Measurements from ENCODE around the gene SNX24. TPM values are rescaled to one million over a fixed set of nuclear protein-coding genes. Genes with fewer than 3 reads are reported as not detected.
A peak's percentile ranks its signal among the peaks of the same experiment; 100 is the strongest.
"Not testable (repeated sequence)": the region's sequence is repeated elsewhere in the genome, so short reads cannot be mapped to it uniquely, and the experiment has no call there.

The SNX24 gene
- total RNA-seq, 2 donors from 2014 or later: 11.1 to 15.1 TPM

- intact Hi-C loops (cut with DNase I): loop anchor here in 1 of 2 donors (5.0 kb wide), 1 partner anchor 454 kb away; no protein-coding TSS in a partner anchor
- peak in 1 of 2 donors; percentile 48 for ATAC-seq
- no peak for DNase-seq
These were observed 63.2 kb downstream of the SNX24 start for GRCh38 chr5:122908662-122909061.

- ATAC-seq (peak in 1 of 2 donors; percentile 28), DNase-seq (no peak)
- intact Hi-C loops (cut with DNase I): loop anchor here in 1 of 2 donors (5.0 kb wide), 1 partner anchor 453 kb away; no protein-coding TSS in a partner anchor
These were observed 64.2 kb downstream of the SNX24 start for GRCh38 chr5:122909470-122910100.

- intact Hi-C loops (cut with DNase I): not testable (repeated sequence)
These were observed 68.0 kb downstream of the SNX24 start for GRCh38 chr5:122913436-122913835.

DNA sequence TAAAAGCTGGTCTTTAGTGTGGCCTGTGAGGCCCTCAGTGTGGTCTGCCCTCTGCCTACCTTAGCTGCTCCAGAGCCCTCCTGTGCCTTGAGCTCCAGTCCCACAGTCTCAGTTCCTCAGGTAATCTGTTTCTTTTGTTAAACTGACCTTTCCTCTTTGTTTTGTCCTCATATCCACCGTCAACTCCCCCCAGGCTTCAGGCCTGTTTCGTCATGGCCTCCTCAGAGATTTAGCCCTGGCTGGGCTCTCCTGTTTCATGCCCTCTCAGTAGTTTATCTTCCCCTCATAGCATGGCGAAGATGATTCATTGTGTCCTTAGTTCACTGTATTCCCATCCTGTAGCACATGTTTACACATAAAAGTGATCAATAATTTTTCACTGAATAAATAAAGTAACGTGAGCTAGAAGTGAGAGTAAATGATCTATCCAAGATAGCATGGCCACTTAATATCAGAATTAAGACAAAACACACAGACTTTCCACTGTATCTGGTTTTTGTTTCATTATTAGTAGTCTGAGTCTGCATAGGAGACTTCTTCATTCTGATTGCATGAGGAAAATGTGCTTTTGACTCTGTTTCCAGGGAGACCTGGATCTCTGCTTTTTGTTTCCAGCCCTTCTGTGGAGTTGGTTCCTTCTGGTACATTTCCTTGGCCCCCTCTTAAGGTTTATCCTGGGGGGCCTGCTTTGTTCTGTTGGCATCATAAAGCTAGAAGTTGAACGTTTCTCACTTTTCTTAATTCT is 70.5 kb downstream of the SNX24 start:
- no peak for ATAC-seq
- DNase-seq: no peak
- intact Hi-C loops (cut with DNase I): no loop called here

More at GRCh38 chr5:122913436-122913835, 68.0 kb downstream of the SNX24 start:
- not testable (repeated sequence) for ATAC-seq, DNase-seq

- ATAC-seq (no peak), DNase-seq (no peak)
- intact Hi-C loops (cut with DNase I): no loop called here
These were observed 71.1 kb downstream of the SNX24 start for GRCh38 chr5:122916490-122916889.

DNA sequence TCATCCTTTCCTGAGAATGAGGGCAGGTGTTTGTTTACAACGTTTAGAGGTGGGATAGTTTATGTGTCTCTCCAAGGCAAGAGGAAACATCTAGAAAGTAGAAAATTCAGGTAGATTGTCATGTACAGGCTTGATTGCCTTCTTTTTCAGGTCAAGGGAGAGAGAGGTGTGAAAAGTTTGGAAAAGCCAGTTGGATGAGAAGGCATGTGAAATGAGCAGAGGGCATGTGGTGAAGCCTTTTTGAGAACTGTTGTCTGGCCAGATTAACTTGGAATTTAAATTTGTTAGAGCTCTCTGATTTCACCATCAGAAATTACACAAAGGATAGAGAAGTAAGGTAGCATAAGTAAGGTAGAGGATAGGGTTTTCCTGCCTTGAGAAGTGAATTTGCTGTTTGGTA is 74.6 kb downstream of the SNX24 start:
- ATAC-seq (no peak), DNase-seq (no peak)
- intact Hi-C loops (cut with DNase I): no loop called here

- no peak for DNase-seq
- intact Hi-C loops (cut with DNase I): no loop called here
- ATAC-seq: no peak
These were observed 76.4 kb downstream of the SNX24 start for GRCh38 chr5:122921826-122922225.

DNA sequence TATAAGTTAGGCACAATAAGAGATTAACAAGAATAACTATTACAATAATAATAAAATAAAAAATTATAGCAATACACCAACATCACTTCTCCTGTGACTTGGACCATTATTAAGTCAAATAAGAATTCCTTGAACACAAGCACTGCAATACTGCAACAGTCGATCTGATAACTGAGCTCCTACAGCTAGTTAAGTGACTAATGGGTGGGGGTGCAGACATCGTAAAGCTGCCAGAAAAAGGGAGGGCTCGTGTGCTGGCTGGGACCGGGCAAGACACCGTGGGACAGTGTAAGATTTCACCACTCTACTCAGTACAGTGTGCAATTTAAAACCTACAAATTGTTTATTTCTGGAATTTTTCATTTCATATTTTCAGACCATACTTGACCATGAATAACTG is 78.8 kb downstream of the SNX24 start:
- intact Hi-C loops (cut with DNase I): no loop called here
- DNase-seq (no peak), ATAC-seq (peak in 1 of 2 donors; percentile 72)

- no peak for DNase-seq
- ATAC-seq: no peak
- intact Hi-C loops (cut with DNase I): no loop called here
These were observed 79.4 kb downstream of the SNX24 start for GRCh38 chr5:122924719-122925395.

- intact Hi-C loops (cut with DNase I): no loop called here
- DNase-seq (no peak), ATAC-seq (no peak)
These were observed 83.6 kb downstream of the SNX24 start for GRCh38 chr5:122929001-122929400.

DNA sequence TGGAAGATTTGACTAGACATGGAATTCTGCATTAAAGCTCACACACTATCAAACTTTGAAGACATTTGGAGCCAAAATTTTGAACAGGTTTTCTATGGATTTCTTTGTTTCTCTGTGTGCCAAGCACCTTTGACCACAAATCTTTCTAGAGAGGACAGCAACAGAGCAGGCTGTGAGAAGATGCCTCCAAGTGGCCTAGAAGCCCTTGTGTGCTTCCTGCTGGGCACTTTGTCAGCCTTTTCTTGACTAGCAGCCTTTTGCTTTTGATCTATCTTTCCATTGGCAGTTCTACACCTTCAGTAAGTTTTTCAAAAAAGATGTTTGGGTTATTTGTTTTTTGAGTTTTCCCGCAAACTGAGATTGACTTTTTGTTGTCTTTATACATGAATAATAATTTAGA is 84.6 kb downstream of the SNX24 start:
- intact Hi-C loops (cut with DNase I): no loop called here
- ATAC-seq (no peak), DNase-seq (no peak)

DNA sequence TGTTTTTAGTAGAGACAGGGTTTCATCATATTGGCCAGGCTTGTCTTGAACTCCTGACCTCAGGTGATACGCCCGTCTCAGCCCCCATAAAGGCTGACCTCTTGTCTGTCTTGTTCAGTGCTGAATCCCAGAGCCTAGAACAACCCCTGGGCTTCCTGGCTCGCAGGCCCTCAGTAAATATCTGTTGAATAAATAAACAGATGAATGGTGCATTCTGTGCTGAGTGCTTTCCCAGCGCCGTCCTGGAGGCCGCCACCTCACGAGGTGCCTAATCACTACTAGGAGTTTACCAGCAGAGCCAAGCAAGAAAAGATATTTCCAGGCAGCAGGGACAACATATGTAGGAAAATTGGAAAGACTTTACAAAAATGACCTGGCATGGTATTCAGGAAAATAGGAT is 88.5 kb downstream of the SNX24 start:
- ATAC-seq (no peak), DNase-seq (no peak)
- intact Hi-C loops (cut with DNase I): no loop called here

GRCh38 chr5:122936088-122936487 is 90.7 kb downstream of the SNX24 start:
- ATAC-seq: no peak
- no peak for DNase-seq
- intact Hi-C loops (cut with DNase I): no loop called here

GRCh38 chr5:122937914-122938313 is 92.5 kb downstream of the SNX24 start:
- intact Hi-C loops (cut with DNase I): no loop called here
- DNase-seq (peak; percentile 51), ATAC-seq (peak; percentile 57 to 82)

DNA sequence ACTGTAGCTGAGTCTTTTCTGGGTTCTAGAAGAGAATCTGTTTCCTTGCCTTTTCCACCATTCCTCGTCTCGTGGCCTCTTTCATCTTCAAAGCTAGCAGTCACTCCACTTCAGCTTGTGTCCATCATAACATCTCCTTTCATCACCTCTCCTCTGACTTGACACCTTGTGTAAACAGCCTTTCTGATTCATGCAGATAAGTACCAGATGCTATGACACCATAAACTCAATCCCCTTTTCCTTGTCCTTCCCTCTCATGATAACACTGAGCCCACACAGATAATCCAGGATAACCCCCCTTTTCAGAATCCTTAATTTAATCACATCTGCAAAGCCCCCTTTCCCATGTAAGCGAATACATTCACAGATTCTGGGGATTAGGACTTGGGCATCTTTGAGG is 95.5 kb downstream of the SNX24 start:
- DNase-seq (no peak), ATAC-seq (no peak)
- intact Hi-C loops (cut with DNase I): no loop called here

GRCh38 chr5:122941737-122942136 is 96.3 kb downstream of the SNX24 start:
- ATAC-seq (no peak), DNase-seq (no peak)
- intact Hi-C loops (cut with DNase I): no loop called here

- intact Hi-C loops (cut with DNase I): no loop called here
- ATAC-seq (peak in 1 of 2 donors; percentile 56), DNase-seq (no peak)
These were observed 96.9 kb downstream of the SNX24 start for GRCh38 chr5:122942164-122942914.

GRCh38 chr5:122943050-122943698 is 97.8 kb downstream of the SNX24 start:
- intact Hi-C loops (cut with DNase I): no loop called here
- peak in 1 of 2 donors; percentile 21 for ATAC-seq

GRCh38 chr5:122944051-122944450 is 98.6 kb downstream of the SNX24 start:
- no peak for ATAC-seq
- intact Hi-C loops (cut with DNase I): no loop called here
- no peak for DNase-seq

More at GRCh38 chr5:122943050-122943698, 97.8 kb downstream of the SNX24 start:
- DNase-seq: no peak
